Muscle layer of colon (tissue), 2 donors: ENCODE measurements around the gene GABRB2.

Experiments used
- H3K27ac ChIP-seq: one replicate; pipeline ENCODE4 v1.7.0; 2013; ENCODE audit warnings: low read depth, mild to moderate bottlenecking, low read length, moderate library complexity
- H3K27me3 ChIP-seq, 2 donors: one replicate each; pipeline ENCODE4 v1.7.0; 2013; ENCODE audit warnings: low read length in 2 of 2, mild to moderate bottlenecking in 2 of 2; ENCODE audit not compliant: insufficient read depth in 2 of 2, control insufficient read depth in 1 of 2
- H3K36me3 ChIP-seq: one replicate; pipeline ENCODE4 v1.7.0; 2013; ENCODE audit warnings: mild to moderate bottlenecking, low read length; ENCODE audit not compliant: insufficient read depth
- H3K4me1 ChIP-seq: one replicate; pipeline ENCODE4 v1.7.0; 2013; ENCODE audit warnings: mild to moderate bottlenecking, low read length; ENCODE audit not compliant: insufficient read depth
- H3K4me3 ChIP-seq, 2 donors: one replicate each; pipeline ENCODE4 v1.7.0; 2013; ENCODE audit warnings: low read length in 2 of 2, low read depth in 1 of 2, mild to moderate bottlenecking in 1 of 2, moderate library complexity in 1 of 2
- H3K9ac ChIP-seq: one replicate; pipeline ENCODE4 v1.7.0; 2013; ENCODE audit warnings: low read length
- H3K9me3 ChIP-seq: one replicate; pipeline ENCODE4 v1.7.0; 2013; ENCODE audit warnings: mild to moderate bottlenecking, low read length
- donor health status: abdominal sarcoma.
- donor health status: Adenocarcinoma of cecum.

The GABRB2 gene

DNA sequence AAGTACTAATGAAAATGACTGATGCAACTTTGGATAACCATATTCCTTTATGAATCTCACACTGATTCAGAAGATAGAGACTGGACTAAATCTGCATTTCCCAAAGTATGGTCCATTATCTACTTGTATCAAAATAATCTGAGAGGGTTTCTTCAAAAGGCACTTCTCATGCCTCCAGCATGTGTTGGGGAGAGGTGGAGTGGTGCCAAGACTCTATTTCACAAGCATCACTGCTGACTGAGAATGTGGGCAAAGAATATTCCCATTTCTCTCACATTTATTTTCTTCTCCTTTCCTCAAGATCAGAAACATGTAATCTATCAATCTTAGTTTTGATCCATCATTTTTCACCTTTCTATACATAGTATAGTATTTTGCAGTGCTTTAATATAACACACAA lies 135.4 kb downstream of the GABRB2 start:
- no peaks in the 10 kb centered on the region for H3K9me3 ChIP-seq
- no peak overlapping the region for H3K27ac ChIP-seq
- H3K27me3 ChIP-seq: no peaks in the 10 kb centered on the region
- no peak overlapping the region for H3K9ac ChIP-seq
- no peaks in the 10 kb centered on the region for H3K36me3 ChIP-seq
- H3K4me3 ChIP-seq: no peak overlapping the region
- no peaks in the 10 kb centered on the region for H3K4me1 ChIP-seq

DNA sequence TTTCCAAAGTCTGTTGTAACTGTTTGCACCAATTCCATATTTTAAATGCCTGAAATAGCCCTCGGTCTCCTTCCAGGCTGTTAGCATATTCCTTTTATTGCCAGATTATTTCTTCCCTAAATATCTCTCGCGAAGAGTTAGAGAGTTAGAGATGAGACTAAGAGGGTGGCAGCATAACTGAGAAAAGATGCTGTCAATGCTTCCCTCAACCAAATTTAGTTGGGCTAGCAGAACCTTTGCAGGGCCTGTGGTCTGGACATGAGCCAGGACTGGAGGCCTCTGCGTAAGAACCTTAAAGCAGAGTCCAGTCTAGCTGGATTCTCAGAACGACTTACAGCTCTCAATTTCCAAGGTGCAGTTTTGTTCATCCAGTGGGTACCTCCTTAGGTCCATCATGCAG lies 135.9 kb downstream of the GABRB2 start:
- Histone ChIP-seq H3K36me3 (no peaks in the 10 kb centered on the region), H3K9me3 (no peaks in the 10 kb centered on the region), H3K4me1 (no peaks in the 10 kb centered on the region), H3K4me3 (no peak overlapping the region), H3K9ac (no peak overlapping the region), H3K27me3 (no peaks in the 10 kb centered on the region), H3K27ac (no peak overlapping the region)

DNA sequence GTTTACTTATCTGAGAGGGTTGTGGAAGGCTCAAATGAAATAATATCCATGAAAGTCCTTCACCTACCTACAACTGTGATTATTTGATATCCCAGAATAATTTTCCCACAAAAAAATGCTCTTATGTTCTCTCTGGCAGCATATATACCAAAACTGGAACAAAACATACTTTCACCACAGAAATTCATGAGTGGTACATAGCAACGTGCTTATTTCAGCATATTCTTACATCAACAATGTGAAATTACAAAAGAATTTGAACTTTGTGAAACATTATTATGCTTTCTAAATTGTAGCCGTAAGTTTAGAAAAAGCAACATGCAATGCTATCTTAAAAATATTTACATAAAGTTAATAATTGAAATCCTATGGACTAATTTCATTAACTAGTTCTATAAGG lies 137.1 kb downstream of the GABRB2 start:
- Histone ChIP-seq H3K4me1 (no peaks in the 10 kb centered on the region), H3K9ac (no peak overlapping the region), H3K27me3 (no peaks in the 10 kb centered on the region), H3K27ac (no peak overlapping the region), H3K36me3 (no peaks in the 10 kb centered on the region), H3K9me3 (no peaks in the 10 kb centered on the region), H3K4me3 (no peak overlapping the region)

DNA sequence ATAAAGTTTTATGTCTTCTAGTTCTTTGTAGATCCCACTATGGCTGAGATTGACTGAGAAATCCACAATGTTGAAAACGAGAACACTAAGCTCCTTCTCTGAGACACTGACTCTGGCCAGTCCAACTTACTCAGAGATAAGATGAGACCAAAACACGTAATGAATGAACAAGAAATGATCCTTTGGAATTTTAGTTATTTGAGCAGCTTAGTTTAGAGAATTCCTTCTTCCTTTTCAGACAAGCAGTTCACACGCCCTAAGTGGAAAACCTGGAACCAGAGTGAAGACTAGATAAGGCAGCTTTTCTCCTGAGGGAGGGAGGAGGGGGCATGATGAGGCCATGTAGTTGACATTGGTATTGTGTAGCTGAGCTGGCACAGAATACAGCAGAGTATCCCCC lies 139.6 kb downstream of the GABRB2 start:
- Histone ChIP-seq H3K9me3 (no peaks in the 10 kb centered on the region), H3K9ac (no peak overlapping the region), H3K36me3 (no peaks in the 10 kb centered on the region), H3K27ac (no peak overlapping the region), H3K4me3 (no peak overlapping the region), H3K27me3 (no peaks in the 10 kb centered on the region), H3K4me1 (no peaks in the 10 kb centered on the region)

DNA sequence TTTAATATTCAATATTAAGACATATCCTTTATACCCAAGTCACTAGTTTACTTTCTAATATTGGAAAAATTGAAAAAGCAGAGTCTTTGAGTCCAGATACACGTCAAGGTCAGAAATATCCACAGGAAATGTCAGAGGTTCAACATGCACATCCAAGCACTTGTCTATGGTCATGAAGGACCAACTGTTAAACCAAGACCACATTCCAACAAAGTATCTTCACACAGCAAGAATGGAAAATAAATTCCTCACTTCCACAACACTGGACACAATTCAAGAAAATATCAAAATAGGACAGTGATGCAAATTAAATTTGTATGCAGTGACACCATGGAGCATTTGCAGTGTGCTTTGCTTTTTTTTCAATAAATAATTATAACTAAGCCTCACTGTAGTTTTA lies 142.5 kb downstream of the GABRB2 start:
- Histone ChIP-seq H3K9ac (no peak overlapping the region), H3K27ac (no peak overlapping the region), H3K36me3 (no peaks in the 10 kb centered on the region), H3K27me3 (no peaks in the 10 kb centered on the region), H3K4me3 (no peak overlapping the region), H3K9me3 (no peaks in the 10 kb centered on the region), H3K4me1 (no peaks in the 10 kb centered on the region)

DNA sequence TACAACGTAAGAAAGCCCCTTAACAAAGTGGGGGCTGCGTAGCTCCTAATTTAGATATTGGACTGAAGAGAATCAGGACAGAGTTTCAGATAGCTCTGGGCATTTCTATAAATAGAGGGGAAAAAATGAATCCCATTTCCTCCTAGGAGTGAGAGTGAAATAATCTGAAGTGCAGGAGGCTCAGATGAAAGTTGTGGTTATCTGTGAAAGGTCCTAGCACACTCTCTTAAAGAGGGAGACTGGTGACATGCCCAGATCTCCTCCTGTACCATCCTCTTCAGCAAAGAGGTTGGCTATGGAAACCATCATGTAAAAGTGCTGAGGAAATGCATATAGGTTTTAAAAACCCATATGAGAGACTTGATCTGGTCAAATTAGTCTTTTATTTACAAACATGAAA lies 143.4 kb downstream of the GABRB2 start:
- Histone ChIP-seq H3K4me3 (no peak overlapping the region), H3K27me3 (no peaks in the 10 kb centered on the region), H3K36me3 (no peaks in the 10 kb centered on the region), H3K9me3 (no peaks in the 10 kb centered on the region), H3K27ac (no peak overlapping the region), H3K4me1 (no peaks in the 10 kb centered on the region), H3K9ac (no peak overlapping the region)

DNA sequence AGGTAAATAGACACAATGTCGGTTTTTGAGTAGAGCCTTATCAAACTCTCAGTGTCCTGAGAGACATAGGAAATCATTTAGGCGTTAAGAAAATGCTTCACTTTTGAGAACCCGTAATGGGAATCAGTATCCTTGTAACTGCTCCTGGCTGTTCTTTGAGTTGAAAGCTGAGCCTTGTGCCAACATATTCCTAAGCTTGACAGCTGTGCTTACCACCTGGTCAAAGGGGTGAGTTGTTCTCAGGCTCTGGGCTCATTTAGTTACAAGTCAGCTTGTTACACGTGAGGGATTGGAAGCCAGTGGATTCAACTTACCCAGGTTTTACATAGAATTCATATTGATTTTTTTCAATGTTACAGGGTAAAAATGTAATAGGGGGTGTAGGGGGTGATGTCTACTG lies 145.9 kb downstream of the GABRB2 start:
- Histone ChIP-seq H3K4me3 (no peak overlapping the region), H3K27ac (no peak overlapping the region), H3K4me1 (no peaks in the 10 kb centered on the region), H3K9ac (no peak overlapping the region), H3K36me3 (no peaks in the 10 kb centered on the region), H3K9me3 (no peaks in the 10 kb centered on the region), H3K27me3 (no peaks in the 10 kb centered on the region)

DNA sequence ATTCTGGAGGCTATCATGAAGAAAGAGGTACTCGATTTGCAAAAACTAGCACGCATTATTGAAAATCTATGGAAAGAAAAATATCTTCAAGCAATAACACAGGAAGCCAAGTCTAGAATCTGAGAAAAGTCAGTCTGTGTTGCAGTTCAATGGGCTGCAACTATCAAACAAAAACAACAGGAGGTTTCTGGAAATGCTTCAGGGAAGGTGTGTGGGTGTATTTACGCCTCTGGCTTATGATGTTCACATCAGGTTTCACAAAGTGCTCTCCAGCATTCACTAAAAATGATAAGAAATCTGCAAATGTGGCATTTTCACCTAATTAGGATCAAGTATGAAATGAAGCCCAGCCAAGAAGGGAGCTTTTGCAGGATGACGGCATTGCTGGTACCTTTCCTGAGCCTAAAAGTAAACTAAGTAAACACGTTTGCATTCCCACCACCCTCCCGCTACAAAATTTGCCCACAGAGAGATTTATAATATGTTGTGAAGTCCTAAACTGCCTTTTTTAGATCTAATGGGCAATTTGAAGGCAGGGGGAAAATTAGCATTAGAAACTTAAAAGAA lies 146.4 kb downstream of the GABRB2 start:
- no peaks in the 10 kb centered on the region for H3K36me3 ChIP-seq
- no peak overlapping the region for H3K4me3 ChIP-seq
- H3K4me1 ChIP-seq: no peaks in the 10 kb centered on the region
- H3K27me3 ChIP-seq: no peaks in the 10 kb centered on the region
- H3K9me3 ChIP-seq: no peaks in the 10 kb centered on the region
- H3K9ac ChIP-seq: no peak overlapping the region
- H3K27ac ChIP-seq: no peak overlapping the region

DNA sequence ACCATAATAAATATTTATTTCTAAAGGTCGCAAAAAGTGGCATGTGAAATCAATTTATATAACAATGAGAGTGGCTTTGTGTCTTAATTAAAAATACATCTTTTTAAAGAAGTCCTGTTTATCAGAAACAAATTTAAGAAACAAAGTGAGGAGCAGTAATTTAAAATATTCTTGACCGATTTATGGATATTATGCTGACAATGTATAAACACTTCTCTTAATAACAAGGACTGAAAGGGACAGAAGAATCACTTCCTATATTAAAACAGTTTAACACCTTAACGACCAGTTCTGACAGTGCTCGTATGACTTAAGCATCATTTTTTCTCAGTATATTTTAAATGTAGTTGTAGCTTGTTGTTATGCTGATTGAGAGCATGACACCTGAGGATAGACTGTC lies 149.1 kb downstream of the GABRB2 start:
- H3K36me3 ChIP-seq: no peaks in the 10 kb centered on the region

DNA sequence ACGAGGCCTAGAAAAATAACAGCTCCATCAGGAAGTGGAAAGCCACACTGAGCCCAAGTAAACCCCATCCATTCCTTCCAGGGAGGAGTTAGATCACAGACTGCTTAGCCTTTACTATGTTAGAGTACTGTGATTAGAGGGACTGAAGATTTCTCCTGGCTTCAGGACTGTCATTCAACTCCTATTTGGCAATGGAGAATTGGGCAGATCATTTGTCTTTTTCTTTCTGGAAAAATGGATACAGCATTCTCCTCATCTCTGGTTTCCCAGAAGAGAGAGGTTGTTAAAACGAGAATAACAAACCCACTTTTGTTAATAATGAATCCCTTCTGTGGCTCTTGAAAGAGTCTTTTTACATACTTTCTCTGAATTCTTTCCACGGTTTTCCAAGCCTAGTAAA lies 150.4 kb downstream of the GABRB2 start:
- H3K9ac ChIP-seq: no peak overlapping the region
- H3K27me3 ChIP-seq: no peaks in the 10 kb centered on the region
- no peaks in the 10 kb centered on the region for H3K36me3 ChIP-seq
- H3K4me1 ChIP-seq: no peaks in the 10 kb centered on the region
- no peak overlapping the region for H3K4me3 ChIP-seq
- no peaks in the 10 kb centered on the region for H3K9me3 ChIP-seq
- no peak overlapping the region for H3K27ac ChIP-seq

More for the DNA sequence above, 149.1 kb downstream of the GABRB2 start:
- H3K4me1 ChIP-seq: no peaks in the 10 kb centered on the region
- H3K27ac ChIP-seq: no peak overlapping the region
- no peak overlapping the region for H3K4me3 ChIP-seq
- no peak overlapping the region for H3K9ac ChIP-seq
- H3K9me3 ChIP-seq: no peaks in the 10 kb centered on the region
- H3K27me3 ChIP-seq: no peaks in the 10 kb centered on the region

DNA sequence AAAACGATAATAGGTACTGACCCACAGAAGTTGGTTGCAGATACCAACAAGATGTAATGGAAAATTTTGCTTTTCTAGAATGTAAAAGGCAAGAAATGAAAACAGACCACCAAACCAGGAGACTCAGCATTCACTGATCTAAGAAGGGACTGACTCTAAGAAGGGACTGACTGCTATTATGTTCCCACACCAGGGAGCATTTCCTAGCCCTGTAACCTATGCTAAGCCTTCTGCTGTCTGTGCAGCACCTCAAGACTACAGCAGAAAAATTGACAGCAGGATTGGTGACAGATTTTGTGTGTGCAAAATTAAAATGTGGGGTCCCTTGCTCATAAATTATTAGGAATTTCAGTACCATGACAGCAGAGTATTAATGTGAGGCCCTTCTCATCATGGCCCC lies 154.8 kb downstream of the GABRB2 start:
- H3K9ac ChIP-seq: no peak overlapping the region
- H3K27ac ChIP-seq: no peak overlapping the region
- H3K4me3 ChIP-seq: no peak overlapping the region
- H3K4me1 ChIP-seq: no peaks in the 10 kb centered on the region
- H3K9me3 ChIP-seq: no peaks in the 10 kb centered on the region
- no peaks in the 10 kb centered on the region for H3K27me3 ChIP-seq
- no peaks in the 10 kb centered on the region for H3K36me3 ChIP-seq

DNA sequence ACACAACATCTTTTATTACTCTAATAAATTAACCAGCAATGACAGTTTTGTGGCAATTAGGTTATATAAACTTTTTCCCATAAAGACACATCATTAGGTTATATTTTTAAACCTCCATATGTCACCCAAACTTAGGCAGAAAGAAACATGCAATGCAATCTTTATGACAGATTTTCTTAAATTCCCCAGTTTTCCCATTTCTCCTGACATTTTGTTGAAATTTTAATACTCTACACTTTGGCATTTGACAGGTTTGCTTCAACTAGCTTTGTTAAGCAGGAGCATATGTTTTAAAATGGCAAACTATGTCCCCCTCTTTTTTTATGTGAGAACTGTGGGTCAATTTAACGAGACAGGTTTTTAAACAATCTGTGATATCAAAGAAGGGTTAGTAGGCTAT lies 155.5 kb downstream of the GABRB2 start:
- Histone ChIP-seq H3K27ac (no peak overlapping the region), H3K9me3 (no peaks in the 10 kb centered on the region), H3K9ac (no peak overlapping the region), H3K27me3 (no peaks in the 10 kb centered on the region), H3K4me3 (no peak overlapping the region), H3K36me3 (no peaks in the 10 kb centered on the region), H3K4me1 (no peaks in the 10 kb centered on the region)
